Erythroblast (primary cell): ENCODE results near the gene UBB.

Source experiments
- GATA1 ChIP-seq: IDR thresholded peaks from 2 replicates; pipeline ENCODE4 v1.6.1; 2011; ENCODE audit warnings: low read depth, mild to moderate bottlenecking, control low read depth, low read length, moderate library complexity
- POLR2A ChIP-seq: IDR thresholded peaks from 2 replicates; pipeline ENCODE4 v1.6.1; 2011; ENCODE audit warnings: mild to moderate bottlenecking, low read length

- peak; percentile 38 for TF ChIP-seq POLR2A
- TF ChIP-seq GATA1 = no peak
Observed at GRCh38 chr17:16353317-16354174, 27.3 kb upstream of the UBB start, which contains the start of gene CENPV.
